OCI-LY3 (cell line): ENCODE data around the gene DDB1.

ENCODE experiments used
- EZH2phosphoT487 ChIP-seq: fragments of 200-600 bp; shearing (Covaris generic); IDR thresholded peaks from 2 replicates; pipeline ENCODE4 v1.6.1; 2018; ENCODE audit warnings: antibody characterized with exemption, mixed run types, low read depth
- TF ChIP-seq, protein P1 (sequence below): fragments of 200-600, 300-600 bp; sonication (generic); IDR thresholded peaks from 2 replicates; pipeline ENCODE4 v1.5.1; 2014; ENCODE audit warnings: antibody characterized with exemption, low read length, low read depth

DNA sequence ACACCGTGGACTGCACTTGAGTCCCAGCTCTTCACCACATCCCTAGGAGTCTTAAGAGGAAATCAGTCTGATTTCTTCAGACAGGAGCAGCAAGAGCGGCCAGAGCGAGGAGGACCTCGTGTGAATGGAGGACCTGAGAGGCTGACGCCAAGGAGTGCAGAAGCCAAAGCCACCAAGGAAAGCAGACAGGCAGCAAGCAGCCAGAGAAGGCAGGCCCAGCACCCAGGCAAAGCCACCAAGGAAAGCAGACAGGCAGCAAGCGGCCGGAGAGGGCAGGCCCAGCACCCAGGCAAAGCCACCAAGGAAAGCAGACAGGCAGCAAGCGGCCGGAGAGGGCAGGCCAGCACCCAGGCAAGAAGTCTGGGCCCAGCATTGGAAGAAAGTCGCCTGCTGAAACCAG, 17.0 kb upstream of the DDB1 start:
- TF ChIP-seq, protein P1, sequence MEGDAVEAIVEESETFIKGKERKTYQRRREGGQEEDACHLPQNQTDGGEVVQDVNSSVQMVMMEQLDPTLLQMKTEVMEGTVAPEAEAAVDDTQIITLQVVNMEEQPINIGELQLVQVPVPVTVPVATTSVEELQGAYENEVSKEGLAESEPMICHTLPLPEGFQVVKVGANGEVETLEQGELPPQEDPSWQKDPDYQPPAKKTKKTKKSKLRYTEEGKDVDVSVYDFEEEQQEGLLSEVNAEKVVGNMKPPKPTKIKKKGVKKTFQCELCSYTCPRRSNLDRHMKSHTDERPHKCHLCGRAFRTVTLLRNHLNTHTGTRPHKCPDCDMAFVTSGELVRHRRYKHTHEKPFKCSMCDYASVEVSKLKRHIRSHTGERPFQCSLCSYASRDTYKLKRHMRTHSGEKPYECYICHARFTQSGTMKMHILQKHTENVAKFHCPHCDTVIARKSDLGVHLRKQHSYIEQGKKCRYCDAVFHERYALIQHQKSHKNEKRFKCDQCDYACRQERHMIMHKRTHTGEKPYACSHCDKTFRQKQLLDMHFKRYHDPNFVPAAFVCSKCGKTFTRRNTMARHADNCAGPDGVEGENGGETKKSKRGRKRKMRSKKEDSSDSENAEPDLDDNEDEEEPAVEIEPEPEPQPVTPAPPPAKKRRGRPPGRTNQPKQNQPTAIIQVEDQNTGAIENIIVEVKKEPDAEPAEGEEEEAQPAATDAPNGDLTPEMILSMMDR, result no peak
- no peak for TF ChIP-seq EZH2phosphoT487
